Measurements from ENCODE around the gene SLC5A3. TPM values are rescaled to one million over a fixed set of nuclear protein-coding genes. Genes with fewer than 3 reads are reported as not detected.

The SLC5A3 gene
- total RNA-seq = 5.1 TPM
- long read RNA-seq, full-length matches to known transcripts = 3 of 6 reads
- long read RNA-seq, partial matches to known transcripts = 0 of 6 reads
- long read RNA-seq, other reads (novel, unspliced or antisense) = 3 of 6 reads

- DNase-seq = peak; percentile 91
- intact Hi-C loops (cut with DNase I) = loop anchor here (5.0 kb wide), 2 partner anchors 129 to 151 kb away; no protein-coding TSS in a partner anchor
- ATAC-seq (ENCODE audit: poor library complexity) = peak; percentile 89
These were observed at the start of gene SLC5A3, which contains the start of gene MRPS6 for GRCh38 chr21:34073032-34073748. Gene SLC5A3, plus strand, starts transcription at chr21:34073578. Its CDS starts 21,621 bp downstream, at chr21:34095199. Gene MRPS6, plus strand, starts transcription at chr21:34073578. Its CDS starts 123 bp downstream, at chr21:34073701.

- no peak for DNase-seq
- intact Hi-C loops (cut with DNase I) = no loop called here
- no peak for ATAC-seq (ENCODE audit: poor library complexity)
These were observed 49.5 kb upstream of the SLC5A3 start for GRCh38 chr21:34023691-34024373.

GRCh38 chr21:34024374-34024693 lies 49.0 kb upstream of the SLC5A3 start:
- DNase-seq (no peak), ATAC-seq (ENCODE audit: poor library complexity) (no peak)
- intact Hi-C loops (cut with DNase I) = no loop called here

GRCh38 chr21:34027721-34028461 lies 45.5 kb upstream of the SLC5A3 start:
- DNase-seq = no peak
- ATAC-seq (ENCODE audit: poor library complexity) = no peak
- intact Hi-C loops (cut with DNase I) = no loop called here

- ATAC-seq (ENCODE audit: poor library complexity) = peak; percentile 91
- no peak for DNase-seq
- intact Hi-C loops (cut with DNase I) = no loop called here
These were observed 43.4 kb upstream of the SLC5A3 start for GRCh38 chr21:34029743-34030528.

GRCh38 chr21:34031835-34032370 lies 41.5 kb upstream of the SLC5A3 start:
- no peak for DNase-seq
- ATAC-seq (ENCODE audit: poor library complexity) = no peak
- intact Hi-C loops (cut with DNase I) = no loop called here

- ATAC-seq (ENCODE audit: poor library complexity) = no peak
- DNase-seq = no peak
- intact Hi-C loops (cut with DNase I) = no loop called here
These were observed 38.9 kb upstream of the SLC5A3 start for GRCh38 chr21:34034369-34035014.

GRCh38 chr21:34035619-34036354 lies 37.6 kb upstream of the SLC5A3 start:
- ATAC-seq (ENCODE audit: poor library complexity) (no peak), DNase-seq (no peak)
- intact Hi-C loops (cut with DNase I) = no loop called here

GRCh38 chr21:34037009-34037795 lies 36.2 kb upstream of the SLC5A3 start:
- intact Hi-C loops (cut with DNase I) = no loop called here
- DNase-seq = no peak
- no peak for ATAC-seq (ENCODE audit: poor library complexity)

GRCh38 chr21:34039678-34040382 lies 33.5 kb upstream of the SLC5A3 start:
- ATAC-seq (ENCODE audit: poor library complexity) = no peak
- intact Hi-C loops (cut with DNase I) = no loop called here
- no peak for DNase-seq

- DNase-seq (no peak), ATAC-seq (ENCODE audit: poor library complexity) (no peak)
- intact Hi-C loops (cut with DNase I) = no loop called here
These were observed 30.6 kb upstream of the SLC5A3 start for GRCh38 chr21:34042735-34043134.

GRCh38 chr21:34043333-34043732 lies 30.0 kb upstream of the SLC5A3 start:
- intact Hi-C loops (cut with DNase I) = no loop called here
- DNase-seq = no peak
- ATAC-seq (ENCODE audit: poor library complexity) = no peak

GRCh38 chr21:34046917-34047316 lies 26.5 kb upstream of the SLC5A3 start:
- DNase-seq (no peak), ATAC-seq (ENCODE audit: poor library complexity) (no peak)
- intact Hi-C loops (cut with DNase I) = no loop called here

GRCh38 chr21:34047835-34048234 lies 25.5 kb upstream of the SLC5A3 start:
- no peak for DNase-seq
- intact Hi-C loops (cut with DNase I) = no loop called here
- ATAC-seq (ENCODE audit: poor library complexity) = no peak

GRCh38 chr21:34052171-34052570 lies 21.2 kb upstream of the SLC5A3 start:
- no peak for ATAC-seq (ENCODE audit: poor library complexity)
- intact Hi-C loops (cut with DNase I) = no loop called here

GRCh38 chr21:34054259-34054658 lies 19.1 kb upstream of the SLC5A3 start:
- ATAC-seq (ENCODE audit: poor library complexity) = no peak
- intact Hi-C loops (cut with DNase I) = no loop called here
- no peak for DNase-seq

More at GRCh38 chr21:34052171-34052570, 21.2 kb upstream of the SLC5A3 start:
- no peak for DNase-seq

Data from Right ventricle myocardium superior (tissue), 1 donor.